HG03139 (cell line): ENCODE results near the gene RBMS1.

Experiments
- ATAC-seq: cut with Tn5 transposase; IDR thresholded peaks from one replicate; pipeline ENCODE4 v1.9.1; 2021; ENCODE audit not compliant: unreplicated experiment

RBMS1 gene

DNA sequence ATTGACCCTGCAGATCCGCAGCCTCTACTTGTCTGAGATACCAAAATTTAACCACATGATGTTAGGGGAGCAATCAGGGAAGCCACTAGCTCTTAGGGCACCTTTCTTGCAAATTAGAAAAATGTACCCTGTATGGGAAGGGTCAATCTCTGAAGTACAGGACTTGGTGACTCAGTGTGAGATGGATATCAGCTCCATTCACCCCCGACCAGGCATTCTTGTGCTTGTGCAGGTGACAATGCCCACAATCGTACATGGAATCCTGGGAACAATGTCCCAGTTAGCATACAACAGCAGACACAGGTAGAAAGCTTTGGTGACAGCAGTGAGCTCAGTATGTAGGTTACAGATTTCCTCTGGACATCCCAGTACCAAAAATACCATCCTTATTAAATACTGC, 155.9 kb downstream of the RBMS1 start:
- no peak for ATAC-seq

DNA sequence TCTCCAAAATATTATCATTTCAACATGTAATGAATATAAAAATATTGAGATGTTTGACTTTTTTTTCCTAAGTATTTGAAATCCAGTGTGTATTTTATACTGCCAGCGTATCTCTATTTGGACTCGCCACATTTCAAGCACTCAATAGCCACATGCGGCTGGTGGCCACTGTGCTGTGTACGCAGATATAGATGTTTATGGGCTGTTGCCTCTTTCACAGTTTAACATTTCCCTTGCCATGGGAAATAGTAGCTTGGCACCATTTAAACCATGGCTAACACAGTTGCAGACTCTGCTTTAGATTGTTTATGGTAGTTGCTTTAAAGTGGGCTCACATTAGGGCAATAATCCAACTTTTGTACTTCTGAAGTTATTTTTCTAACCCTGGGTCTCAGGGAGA, 157.0 kb downstream of the RBMS1 start:
- no peak for ATAC-seq

DNA sequence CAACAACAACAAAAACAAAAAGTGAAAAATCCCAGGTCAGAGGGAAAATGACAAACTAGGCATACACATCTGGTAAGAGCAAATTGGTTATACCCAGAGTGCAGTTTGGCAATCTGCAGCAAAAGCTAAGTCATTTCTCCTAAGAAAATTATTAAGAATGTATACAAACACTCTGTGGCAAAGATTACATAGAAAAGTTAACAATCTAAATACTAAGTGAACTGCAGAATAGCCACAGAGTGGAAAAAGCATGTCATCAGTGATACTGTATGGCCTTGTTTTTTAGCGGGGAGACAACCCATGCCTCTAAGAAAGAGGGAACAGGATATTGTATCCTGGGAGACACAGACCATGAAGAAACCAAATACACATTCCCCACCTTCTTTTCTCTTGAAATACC, 157.5 kb downstream of the RBMS1 start:
- ATAC-seq = no peak

DNA sequence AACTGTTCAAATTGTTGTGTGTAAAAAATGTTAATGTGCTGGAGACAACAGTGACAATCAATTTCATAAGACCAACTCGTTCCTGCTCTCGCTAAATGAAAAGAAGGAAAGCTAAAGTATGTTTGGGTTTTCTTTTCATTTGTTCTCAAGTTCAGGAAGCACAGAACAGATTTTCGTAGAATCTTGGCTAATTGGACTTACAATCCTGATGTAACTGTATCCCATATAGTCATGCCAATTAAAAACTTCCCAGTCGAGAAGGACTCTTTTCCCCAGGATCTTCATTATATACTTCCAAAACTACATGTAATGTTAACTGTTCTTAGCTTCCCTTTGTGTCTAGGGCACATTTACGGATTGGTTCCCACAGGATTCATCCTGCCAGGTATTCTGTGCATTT, 158.2 kb downstream of the RBMS1 start:
- no peak for ATAC-seq

DNA sequence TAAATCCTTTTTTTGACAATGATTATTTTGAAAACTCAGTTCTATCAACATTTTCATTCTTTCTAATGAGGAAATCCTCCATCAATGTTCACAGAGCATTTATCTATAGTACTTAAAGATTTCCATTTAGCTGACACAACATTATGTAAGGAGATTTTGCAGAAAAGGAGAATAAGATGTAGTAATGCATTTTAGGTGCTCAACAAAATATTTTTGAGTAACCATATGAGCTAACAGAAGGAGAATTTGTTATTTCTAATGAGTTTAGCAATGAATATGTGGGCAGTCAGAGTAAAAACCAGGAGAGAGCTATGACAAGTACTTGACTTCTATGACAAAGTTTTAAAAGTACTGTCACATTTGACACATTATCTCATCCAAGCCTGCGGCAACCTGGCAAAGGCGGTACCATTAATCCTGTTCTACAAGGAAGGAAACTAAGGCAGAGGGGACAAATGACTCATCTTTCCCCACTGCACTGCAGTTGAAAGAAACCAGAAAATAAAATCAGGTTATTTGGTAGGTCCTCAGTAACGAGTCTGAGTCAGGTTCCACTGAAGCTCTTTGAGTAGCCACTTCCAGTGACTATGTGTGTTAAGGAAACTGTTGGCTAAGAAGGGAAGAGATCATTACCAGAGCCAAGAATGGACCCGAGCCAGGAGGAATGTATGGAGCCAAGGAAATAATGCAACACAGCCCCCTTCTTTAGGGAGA, 159.4 kb downstream of the RBMS1 start:
- ATAC-seq = no peak

DNA sequence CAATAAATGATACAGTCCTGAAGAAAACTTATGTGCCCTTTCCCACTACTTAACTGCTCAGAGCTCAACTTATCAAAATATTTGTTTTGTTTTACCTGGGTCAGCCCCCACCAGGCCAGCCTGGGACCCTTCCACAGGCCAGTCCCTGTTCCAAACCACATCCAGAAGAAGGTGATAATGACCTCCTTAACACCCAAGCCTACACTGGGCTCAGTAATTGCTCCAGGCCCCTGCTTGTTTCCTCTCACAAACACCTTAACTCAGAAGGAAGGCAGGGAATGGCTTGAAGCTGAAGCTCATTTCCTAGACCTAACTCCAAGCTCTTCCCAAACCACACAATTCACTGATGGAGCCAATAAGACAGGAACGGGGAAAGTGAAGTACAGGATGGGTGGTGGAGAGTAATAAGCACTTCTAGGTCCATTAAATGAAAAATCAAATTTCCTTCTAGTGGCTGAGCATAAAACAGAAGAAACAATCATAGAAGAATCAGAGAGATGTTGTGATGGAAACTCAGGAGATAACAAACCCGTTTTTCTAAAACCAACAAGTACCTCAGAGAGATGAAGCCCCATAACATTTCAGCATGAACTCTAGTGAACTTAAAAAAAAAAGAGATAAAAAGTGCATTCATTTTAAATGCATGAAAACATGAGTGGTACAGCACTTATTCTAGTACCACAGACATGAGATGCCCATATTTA, 160.1 kb downstream of the RBMS1 start:
- no peak for ATAC-seq

DNA sequence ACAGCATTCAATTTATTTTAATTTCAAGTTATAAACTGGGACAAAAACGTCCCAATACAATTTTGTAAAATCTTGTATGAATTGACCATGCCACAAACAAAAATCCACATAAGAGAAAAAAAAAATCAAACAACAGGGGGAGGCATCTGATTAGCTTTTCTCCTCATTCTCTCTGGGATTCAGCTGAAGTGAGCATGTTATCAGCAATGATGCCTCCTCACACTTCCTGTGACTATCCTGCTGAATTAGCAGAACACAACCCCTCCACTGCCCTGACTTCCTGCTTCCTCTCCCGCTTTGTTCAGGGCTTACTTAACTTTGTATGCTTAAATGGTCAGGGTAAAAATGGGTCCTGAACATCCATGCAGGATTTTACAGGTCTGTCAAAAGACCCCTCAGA, 161.3 kb downstream of the RBMS1 start:
- no peak for ATAC-seq

DNA sequence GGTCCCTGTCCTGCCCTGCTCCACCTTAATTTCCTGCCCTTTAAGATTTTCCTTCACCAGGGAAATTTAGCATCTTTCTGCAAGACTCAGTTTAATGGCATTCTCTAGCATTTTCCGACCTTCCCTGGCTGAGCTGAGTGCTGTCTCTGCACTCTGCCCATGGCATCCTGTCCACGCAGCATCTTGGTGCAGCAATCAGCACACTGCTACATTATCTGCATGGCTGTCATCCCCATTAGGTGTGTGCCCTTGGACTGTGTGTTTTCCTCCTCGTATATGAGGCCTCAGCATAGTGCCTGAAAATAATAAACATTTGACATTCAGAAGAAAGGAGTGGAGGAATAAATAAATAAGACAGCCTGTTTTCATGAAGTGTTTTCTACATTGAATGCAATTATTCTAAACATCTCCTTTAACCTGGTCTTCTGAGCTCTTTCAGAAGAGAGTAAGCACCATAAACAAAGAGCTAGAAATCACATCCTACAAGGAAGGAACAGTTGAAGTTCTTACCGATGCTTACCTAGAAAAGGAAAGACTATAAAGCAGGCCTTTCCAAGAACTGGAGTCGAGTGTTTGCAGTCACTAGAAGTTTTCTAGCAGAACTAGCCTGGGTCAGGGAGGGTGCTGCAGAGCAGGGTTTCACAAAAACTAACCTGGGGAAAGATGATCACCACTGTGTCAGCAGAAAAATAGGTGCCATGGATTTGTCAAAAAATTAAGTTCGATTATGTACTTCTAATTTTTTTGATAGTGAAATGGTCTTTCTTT, 162.2 kb downstream of the RBMS1 start:
- no peak for ATAC-seq

DNA sequence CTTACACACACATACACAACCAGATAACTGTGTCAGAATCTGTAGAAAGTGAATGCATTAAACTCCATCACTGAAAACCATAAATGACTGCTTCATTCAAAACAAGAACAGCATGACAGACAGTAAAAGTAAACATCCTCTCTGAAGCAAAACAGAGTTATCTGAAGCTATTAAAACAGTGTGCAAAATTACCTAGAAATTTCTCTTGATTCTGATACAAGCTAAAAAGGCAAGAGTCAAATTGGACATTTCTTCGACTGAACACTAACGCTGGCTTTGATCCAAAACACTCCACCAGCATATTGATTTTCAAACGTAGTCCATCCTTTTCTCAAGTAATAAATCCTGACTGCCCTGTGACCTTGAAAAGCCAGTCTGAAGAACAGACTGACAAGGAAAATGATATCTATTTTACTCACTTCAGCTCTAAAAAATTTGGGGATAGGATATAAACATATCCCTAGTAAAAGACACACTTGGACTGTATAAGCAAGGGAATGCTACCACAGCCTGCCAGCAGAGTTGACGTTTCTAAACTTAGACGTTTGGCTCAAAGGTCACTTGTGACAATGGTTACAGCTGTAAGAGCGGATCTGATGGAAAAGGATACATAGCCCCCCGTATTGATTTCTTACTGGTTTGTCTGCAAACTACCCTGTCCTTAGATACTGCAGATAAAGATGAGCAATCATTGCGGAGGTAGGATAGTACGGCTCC, 164.6 kb downstream of the RBMS1 start:
- ATAC-seq = no peak

DNA sequence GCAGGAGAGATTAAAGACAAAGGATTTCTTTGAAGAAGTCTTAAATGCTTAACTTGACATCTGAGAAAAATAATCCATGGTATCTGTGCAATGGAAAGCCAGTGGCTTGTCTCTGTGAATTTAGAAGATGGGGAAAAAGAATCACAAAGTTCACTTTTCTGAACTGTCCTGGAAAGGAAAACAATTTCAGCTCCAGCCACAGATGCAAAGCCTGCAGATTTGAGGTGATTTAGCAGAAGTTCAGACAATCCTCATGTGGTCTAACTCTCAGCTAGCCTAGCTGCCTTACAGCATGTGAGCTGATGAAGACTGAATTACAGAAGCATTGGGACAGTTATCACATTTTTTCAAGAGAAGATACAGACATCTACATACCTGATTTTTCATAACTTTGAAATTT, 166.8 kb downstream of the RBMS1 start:
- no peak for ATAC-seq

DNA sequence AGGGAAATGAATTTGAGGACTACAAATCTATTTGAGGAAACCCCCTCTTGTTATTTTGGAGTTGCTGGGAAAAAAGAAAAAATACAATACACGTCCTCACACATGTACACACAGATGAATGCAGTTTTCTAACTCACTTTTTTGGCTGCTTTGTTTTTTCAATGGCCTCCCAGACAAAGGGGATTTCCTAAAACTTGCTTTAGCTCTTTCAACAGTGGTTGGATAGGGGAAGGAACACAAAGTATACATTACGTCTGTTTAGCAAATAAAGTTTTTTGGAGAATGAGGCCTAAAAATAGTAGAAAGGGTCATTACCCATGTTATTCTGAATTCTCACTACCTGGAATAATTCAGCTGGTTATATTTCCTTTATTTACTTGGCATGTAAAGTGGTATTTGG, 168.2 kb downstream of the RBMS1 start:
- ATAC-seq = no peak

DNA sequence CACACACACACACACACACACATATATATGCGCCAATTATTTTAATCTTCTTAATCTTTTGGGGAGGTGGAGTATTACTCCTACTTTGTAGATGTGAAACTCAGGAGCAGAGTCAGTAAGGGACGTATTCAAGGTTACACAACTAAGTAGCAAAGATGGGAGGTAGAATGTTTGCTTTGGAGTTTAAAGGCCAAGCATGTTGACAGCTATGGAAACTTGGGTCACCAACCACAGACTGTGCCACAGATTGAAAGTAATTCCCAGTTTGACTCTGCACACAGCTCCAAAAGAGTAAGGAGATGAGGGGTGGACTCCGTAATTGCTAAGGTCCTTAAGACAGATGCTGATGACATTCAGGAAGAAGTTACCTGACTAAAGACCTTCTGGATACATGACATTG, 168.7 kb downstream of the RBMS1 start:
- no peak for ATAC-seq

DNA sequence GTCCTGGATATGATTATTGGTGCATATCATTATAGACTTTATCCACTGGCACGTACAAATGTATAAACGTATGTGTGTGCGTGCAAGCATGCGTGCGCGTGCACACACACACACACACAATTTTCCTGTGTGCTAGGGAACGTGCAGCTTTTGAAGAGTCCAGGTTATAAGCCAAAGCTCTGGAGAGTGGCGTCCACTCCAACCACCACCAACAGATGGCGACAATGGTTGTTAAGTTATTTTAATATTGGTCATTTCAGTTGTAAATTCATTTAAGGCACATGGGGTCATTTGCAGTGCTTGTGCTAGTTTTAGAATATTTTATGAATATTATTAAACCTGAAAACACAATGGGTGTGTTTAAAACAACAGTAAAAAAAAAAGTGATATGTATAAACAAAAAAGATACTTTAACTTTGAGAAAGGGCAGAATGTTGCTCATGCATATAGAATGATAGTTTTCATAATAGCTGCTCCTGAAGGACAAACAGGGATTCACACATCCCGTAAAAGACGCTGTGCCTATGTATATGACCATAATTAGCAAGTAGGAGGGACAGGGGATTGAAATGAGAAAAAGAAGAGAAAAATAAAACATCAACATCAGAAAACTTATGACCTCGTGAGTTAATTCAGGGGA, 169.3 kb downstream of the RBMS1 start:
- peak; percentile 67 for ATAC-seq

DNA sequence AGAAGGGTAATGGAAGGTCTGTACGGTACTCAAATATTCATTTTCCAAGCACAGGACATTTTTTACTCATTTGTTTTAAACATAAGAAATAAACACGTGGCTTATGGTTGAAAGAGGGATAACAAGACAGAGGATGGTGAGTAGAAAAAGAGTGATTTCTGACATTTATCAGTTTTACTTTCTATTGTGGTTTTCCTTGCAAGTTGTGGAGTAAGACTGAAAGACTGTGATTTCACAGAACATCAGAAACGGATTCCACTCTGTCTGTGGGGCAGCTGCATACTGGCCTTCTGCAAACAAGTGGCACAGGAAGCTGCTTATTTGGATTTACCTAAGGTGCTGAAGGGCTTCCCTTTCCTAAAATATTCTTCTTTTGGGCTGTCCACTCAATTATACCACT, 171.3 kb downstream of the RBMS1 start:
- ATAC-seq = no peak

DNA sequence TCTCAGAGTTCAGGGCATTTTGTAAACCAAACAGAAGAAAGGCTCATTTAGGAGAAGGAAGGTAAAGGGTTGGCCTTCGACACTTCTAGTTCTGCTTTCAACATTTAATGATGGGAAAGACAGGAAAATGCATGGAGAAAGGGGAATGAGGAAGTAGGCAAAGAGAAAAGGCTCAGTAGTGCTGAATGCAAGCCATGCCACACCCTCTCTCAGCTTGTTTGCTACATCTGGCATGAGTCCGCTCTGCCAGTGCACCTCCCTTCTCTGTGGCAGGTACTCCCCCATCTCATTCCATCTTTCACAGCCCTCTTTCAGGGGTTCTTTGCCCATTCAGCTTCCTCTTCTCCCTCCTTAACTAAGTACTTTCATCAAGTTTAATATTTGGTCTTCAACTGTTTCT, 172.6 kb downstream of the RBMS1 start:
- no peak for ATAC-seq

DNA sequence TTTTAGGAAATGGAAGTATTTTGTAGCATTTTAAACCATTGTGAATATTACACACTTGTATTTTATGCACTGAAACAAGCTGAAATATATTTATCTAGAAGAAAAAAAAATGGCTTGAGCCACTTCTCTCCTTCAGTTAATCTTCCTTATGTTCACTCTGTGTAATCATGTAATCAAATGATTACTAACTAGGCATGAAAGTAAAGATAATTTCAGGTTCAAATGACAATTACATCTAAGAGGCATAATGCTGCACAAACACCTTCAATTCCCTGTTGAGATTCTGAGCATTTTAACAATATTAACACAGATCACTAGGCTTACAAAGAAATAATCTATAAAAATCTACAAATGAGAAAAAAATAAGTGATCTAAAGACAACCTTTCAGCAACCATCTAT, 173.9 kb downstream of the RBMS1 start:
- no peak for ATAC-seq

DNA sequence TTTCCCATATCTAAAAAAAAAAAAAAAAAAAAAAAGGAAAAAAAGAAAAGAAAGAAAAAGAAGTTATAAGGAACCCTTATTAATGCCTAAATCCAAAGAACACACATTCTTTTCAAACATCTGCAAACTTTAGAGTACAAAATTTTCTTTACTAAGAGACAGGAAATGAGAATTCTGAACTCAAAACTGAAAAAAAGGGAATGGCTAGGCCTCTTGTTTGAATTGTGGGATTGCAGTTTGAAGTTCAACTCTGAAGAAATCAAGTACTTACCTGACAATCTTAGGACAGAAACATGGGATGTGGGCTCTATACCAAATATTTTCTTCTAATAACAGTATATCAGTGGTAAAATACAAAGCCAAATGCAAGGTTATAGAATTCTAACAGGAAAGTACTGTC, 175.4 kb downstream of the RBMS1 start:
- ATAC-seq = no peak

DNA sequence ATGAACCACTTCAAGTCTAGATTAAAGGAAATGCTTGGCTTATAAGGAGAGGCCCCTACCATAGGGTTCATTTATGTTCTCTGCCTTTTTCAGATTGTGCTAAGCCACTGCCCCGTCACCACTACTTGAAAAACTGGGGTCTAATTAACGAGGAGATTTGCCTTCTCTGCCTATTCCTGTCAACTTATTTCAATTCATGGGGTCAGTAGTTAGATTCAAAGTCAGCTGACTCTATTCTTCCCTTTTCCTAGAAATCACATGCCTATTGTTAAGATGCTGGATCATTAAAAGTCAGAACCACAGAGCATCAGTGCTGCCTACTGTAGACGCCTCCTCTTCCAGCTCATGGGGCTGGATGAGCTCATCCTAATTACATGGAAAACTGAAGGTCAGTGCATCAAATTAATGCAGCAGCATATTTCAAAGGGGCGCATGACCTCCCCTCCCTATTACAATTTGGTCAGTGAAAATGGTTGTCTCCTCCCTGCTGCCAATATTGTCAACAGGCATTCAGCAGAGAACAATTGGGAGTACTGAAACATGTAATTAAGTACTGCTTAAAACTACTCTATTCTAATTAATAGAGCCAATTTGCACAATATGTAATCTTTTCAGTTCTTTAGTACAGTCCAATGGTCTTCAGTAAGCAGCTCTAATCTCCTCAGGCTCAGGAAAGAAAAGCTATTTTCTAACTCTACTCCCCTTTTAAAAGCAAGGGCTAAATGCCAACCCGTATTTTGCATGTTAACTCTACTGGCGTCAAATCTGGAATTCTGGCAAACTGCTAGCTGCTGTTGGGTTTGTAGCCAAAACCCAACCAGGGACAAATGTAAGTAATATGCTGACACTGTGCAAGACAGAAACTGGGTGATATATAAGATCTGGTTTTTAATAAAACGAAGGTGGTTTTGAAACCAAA, 176.2 kb downstream of the RBMS1 start:
- no peak for ATAC-seq

DNA sequence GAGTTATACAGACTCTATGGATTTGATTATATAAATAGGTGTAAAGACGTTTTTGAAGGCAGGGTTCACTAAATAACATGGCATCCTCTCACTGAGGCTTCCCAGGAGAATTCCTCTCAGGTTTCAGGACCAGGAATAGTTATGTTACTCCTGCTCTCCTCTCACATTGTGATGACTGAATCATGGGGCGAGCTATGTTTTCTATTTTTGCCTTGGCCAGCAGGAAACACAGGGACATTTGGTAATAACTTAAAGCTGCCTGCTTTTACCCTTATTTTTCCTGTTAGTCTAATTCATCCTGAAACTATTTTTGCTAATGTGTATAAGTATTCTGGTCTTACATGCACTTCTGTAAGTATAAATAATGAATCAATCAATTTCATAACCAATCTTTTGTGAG, 178.3 kb downstream of the RBMS1 start:
- no peak for ATAC-seq
